HL-60 (cell line): ENCODE results near the gene IGFLR1.

Experiments used
- DNase-seq, 2 experiments: peaks; one replicate each; pipeline ENCODE4 v3.0.0-alpha.2; 2010 to 2020; ENCODE audit warnings: low read depth in 1 of 2, low spot score in 1 of 2
- H3K27ac ChIP-seq: fragments of 250-450 bp; sonication (Bioruptor Pico); replicated peaks from 2 replicates; pipeline ENCODE4 v1.5.1; 2020; ENCODE audit warnings: mild to moderate bottlenecking, moderate library complexity
- H3K27me3 ChIP-seq: fragments of 250-450 bp; sonication (Bioruptor Pico); 2 replicates; pipeline ENCODE4 v1.5.1; 2021; ENCODE audit warnings: mild to moderate bottlenecking, moderate library complexity; ENCODE audit not compliant: insufficient read depth, poor library complexity, severe bottlenecking
- H3K4me3 ChIP-seq: replicated peaks from 2 replicates; pipeline ENCODE4 v1.5.1; 2011; ENCODE audit warnings: mild to moderate bottlenecking, control low read depth, low read length; ENCODE audit not compliant: insufficient read depth
- GABPA ChIP-seq: IDR thresholded peaks from 2 replicates; pipeline ENCODE4 v1.6.1; 2012; ENCODE audit warnings: low read depth
- POLR2AphosphoS5 ChIP-seq: IDR thresholded peaks from 2 replicates; pipeline ENCODE4 v1.6.1; 2012; ENCODE audit warnings: low read depth
- SPI1 ChIP-seq: IDR thresholded peaks from 2 replicates; pipeline ENCODE4 v1.6.1; 2012; ENCODE audit warnings: low read depth, mild to moderate bottlenecking, borderline replicate concordance
- TF ChIP-seq, protein P1 (sequence below): IDR thresholded peaks from 2 replicates; pipeline ENCODE4 v1.6.1; 2012; ENCODE audit warnings: low read depth; ENCODE audit not compliant: insufficient replicate concordance
- TF ChIP-seq, protein P2 (sequence below): IDR thresholded peaks from one replicate; pipeline ENCODE4 v1.5.1; 2011; ENCODE audit warnings: low read length, control low read depth, inconsistent platforms; ENCODE audit not compliant: insufficient read depth

IGFLR1 gene

DNA sequence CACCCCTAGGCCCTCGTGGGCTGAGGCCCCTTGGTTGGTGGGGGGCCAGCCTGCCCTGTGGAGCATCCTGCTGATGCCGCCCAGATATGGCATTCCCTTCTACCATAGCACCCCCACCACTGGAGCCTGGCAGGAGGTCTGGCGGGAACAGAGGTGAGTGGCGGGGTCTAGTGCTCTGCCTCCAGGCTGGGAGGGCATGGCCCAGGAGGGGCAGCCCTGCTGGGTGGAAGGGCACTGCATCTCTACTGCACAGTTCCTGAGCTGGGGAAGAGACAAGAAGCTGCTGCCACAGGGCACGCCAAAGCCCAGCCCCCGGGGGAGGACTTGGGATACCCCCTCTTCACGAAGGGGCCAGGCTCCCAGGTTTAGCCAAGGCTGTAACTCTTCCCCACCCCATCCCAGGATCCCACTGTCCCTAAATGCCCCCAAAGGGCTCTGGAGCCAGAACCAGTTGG, 26.9 kb downstream of the IGFLR1 start:
- Histone ChIP-seq H3K27me3 (no peaks in the 10 kb centered on the region), H3K4me3 (no peak overlapping the region), H3K27ac (no peak overlapping the region)
- TF ChIP-seq, protein P1, sequence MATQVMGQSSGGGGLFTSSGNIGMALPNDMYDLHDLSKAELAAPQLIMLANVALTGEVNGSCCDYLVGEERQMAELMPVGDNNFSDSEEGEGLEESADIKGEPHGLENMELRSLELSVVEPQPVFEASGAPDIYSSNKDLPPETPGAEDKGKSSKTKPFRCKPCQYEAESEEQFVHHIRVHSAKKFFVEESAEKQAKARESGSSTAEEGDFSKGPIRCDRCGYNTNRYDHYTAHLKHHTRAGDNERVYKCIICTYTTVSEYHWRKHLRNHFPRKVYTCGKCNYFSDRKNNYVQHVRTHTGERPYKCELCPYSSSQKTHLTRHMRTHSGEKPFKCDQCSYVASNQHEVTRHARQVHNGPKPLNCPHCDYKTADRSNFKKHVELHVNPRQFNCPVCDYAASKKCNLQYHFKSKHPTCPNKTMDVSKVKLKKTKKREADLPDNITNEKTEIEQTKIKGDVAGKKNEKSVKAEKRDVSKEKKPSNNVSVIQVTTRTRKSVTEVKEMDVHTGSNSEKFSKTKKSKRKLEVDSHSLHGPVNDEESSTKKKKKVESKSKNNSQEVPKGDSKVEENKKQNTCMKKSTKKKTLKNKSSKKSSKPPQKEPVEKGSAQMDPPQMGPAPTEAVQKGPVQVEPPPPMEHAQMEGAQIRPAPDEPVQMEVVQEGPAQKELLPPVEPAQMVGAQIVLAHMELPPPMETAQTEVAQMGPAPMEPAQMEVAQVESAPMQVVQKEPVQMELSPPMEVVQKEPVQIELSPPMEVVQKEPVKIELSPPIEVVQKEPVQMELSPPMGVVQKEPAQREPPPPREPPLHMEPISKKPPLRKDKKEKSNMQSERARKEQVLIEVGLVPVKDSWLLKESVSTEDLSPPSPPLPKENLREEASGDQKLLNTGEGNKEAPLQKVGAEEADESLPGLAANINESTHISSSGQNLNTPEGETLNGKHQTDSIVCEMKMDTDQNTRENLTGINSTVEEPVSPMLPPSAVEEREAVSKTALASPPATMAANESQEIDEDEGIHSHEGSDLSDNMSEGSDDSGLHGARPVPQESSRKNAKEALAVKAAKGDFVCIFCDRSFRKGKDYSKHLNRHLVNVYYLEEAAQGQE, result no peak
- TF ChIP-seq, protein P2, sequence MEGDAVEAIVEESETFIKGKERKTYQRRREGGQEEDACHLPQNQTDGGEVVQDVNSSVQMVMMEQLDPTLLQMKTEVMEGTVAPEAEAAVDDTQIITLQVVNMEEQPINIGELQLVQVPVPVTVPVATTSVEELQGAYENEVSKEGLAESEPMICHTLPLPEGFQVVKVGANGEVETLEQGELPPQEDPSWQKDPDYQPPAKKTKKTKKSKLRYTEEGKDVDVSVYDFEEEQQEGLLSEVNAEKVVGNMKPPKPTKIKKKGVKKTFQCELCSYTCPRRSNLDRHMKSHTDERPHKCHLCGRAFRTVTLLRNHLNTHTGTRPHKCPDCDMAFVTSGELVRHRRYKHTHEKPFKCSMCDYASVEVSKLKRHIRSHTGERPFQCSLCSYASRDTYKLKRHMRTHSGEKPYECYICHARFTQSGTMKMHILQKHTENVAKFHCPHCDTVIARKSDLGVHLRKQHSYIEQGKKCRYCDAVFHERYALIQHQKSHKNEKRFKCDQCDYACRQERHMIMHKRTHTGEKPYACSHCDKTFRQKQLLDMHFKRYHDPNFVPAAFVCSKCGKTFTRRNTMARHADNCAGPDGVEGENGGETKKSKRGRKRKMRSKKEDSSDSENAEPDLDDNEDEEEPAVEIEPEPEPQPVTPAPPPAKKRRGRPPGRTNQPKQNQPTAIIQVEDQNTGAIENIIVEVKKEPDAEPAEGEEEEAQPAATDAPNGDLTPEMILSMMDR, result no peak
- TF ChIP-seq GABPA, result no peak
- no peak for TF ChIP-seq SPI1
- TF ChIP-seq POLR2AphosphoS5, result no peak
- DNase-seq, result no peak

- no peak for TF ChIP-seq GABPA
- TF ChIP-seq, protein P2, result no peak
- TF ChIP-seq POLR2AphosphoS5, result no peak
- TF ChIP-seq, protein P1, result no peak
- no peak for TF ChIP-seq SPI1
- no peak overlapping the region for H3K4me3 ChIP-seq
- no peaks in the 10 kb centered on the region for H3K27me3 ChIP-seq
- H3K27ac ChIP-seq, result peak overlapping the region; percentile 20; the same call in 1 of the 2 replicates
- peak in 1 of 2 experiments; percentile 59 for DNase-seq
Measured at GRCh38 chr19:35714601-35715354, 27.5 kb downstream of the IGFLR1 start.

GRCh38 chr19:35713904-35714495, 28.3 kb downstream of the IGFLR1 start:
- H3K27ac ChIP-seq, result peak overlapping the region; percentile 20; the same call in 1 of the 2 replicates
- no peaks in the 10 kb centered on the region for H3K27me3 ChIP-seq
- H3K4me3 ChIP-seq, result no peak overlapping the region
- TF ChIP-seq POLR2AphosphoS5 (no peak), SPI1 (peak; percentile 62; the same call in 1 of the 2 replicates)
- peak in 1 of 2 experiments; percentile 64 for DNase-seq

DNA sequence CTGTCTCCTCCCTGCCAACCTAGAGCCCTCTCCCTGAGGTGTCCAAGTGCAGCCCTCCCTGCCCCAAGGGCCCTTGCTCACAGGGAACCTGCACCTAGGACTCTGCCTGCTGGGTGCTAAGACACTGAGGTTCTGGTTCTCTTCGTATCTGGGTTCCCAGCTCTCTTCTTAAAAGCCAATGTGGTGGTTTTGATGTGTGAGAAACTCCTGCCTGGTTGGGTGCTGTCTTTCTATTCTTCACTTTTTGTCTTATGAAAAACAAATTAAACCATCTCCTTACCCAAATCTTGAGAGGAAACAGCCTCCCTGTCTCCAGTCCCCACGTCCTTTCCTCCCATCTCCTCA, 28.8 kb downstream of the IGFLR1 start:
- no peak for TF ChIP-seq POLR2AphosphoS5
- TF ChIP-seq SPI1, result no peak
- TF ChIP-seq GABPA, result no peak
- TF ChIP-seq, protein P1, result no peak
- TF ChIP-seq, protein P2, result no peak
- Histone ChIP-seq H3K4me3 (no peak overlapping the region), H3K27me3 (no peaks in the 10 kb centered on the region), H3K27ac (no peak overlapping the region)
- DNase-seq, result no peak
